ENCODE data around the gene IFITM10.

Gene IFITM10

GRCh38 chr11:1753229-1753928 lies 3.0 kb upstream of the IFITM10 start:
- Histone ChIP-seq H3K4me1 (ENCODE audit: control insufficient read depth, insufficient read depth, low read length) (no peaks in the 10 kb centered on the region; the same call in 1 of the 2 replicates), H3K4me3 (ENCODE audit: low read depth, low read length) (no peak overlapping the region), H3K27ac (ENCODE audit: extremely low read depth, low read depth, low read length) (no peak overlapping the region), H3K9me3 (ENCODE audit: control insufficient read depth, insufficient read depth, low read depth, low read length) (no peaks in the 10 kb centered on the region), H3K36me3 (ENCODE audit: control insufficient read depth in 2 of 2, insufficient read depth in 1 of 2, low read length in 2 of 2) (peaks cover 0 to 63% of the 10 kb centered on the region in 2 experiments; a peak in 1 of 3 replicates)
- POLR2A ChIA-PET = interaction anchor here (0.6 kb wide), 1 partner anchor 21 kb away, joined by 4 read pairs; no protein-coding TSS in a partner anchor
- CTCF ChIA-PET = interaction anchor here (0.6 kb wide), 1 partner anchor 201 kb away, joined by 3 read pairs; no protein-coding TSS in a partner anchor
- TF ChIP-seq ZFHX2 (tag by site-specific recombination; conservative IDR thresholded peaks at IDR 0.05) (peak; percentile 52; the same call in 1 of the 2 replicates), ZNF37A (tag by site-specific recombination; IDR thresholded peaks at IDR 0.05) (no peak), ZNF558 (tag by site-specific recombination; IDR thresholded peaks at IDR 0.05) (no peak), EGR2 (tag by site-specific recombination; IDR thresholded peaks at IDR 0.05; ENCODE audit: low read depth) (peak; percentile 63), ZNF585B (tag by site-specific recombination; IDR thresholded peaks at IDR 0.05) (no peak), ZNF791 (tag by site-specific recombination; IDR thresholded peaks at IDR 0.05) (no peak), ZNF223 (tag by site-specific recombination; IDR thresholded peaks at IDR 0.05) (no peak), ZNF211 (tag by site-specific recombination; IDR thresholded peaks at IDR 0.05; ENCODE audit: low read depth) (no peak), GFI1B (tag by site-specific recombination; IDR thresholded peaks at IDR 0.05) (no peak), PRDM1 (tag by site-specific recombination; IDR thresholded peaks at IDR 0.05) (no peak), REPIN1 (tag by site-specific recombination; IDR thresholded peaks at IDR 0.05; ENCODE audit: low read depth) (no peak), SCRT2 (tag by site-specific recombination; IDR thresholded peaks at IDR 0.05) (peak; percentile 80), ZNF202 (tag by site-specific recombination; IDR thresholded peaks at IDR 0.05; ENCODE audit: borderline replicate concordance) (no peak)
- TF ChIP-seq, protein P1, sequence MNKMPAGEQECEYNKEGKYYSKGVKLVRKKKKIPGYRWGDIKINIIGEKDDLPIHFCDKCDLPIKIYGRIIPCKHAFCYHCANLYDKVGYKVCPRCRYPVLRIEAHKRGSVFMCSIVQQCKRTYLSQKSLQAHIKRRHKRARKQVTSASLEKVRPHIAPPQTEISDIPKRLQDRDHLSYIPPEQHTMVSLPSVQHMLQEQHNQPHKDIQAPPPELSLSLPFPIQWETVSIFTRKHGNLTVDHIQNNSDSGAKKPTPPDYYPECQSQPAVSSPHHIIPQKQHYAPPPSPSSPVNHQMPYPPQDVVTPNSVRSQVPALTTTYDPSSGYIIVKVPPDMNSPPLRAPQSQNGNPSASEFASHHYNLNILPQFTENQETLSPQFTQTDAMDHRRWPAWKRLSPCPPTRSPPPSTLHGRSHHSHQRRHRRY (tag by site-specific recombination; IDR thresholded peaks at IDR 0.05) = no peak
- TF ChIP-seq, protein P2, sequence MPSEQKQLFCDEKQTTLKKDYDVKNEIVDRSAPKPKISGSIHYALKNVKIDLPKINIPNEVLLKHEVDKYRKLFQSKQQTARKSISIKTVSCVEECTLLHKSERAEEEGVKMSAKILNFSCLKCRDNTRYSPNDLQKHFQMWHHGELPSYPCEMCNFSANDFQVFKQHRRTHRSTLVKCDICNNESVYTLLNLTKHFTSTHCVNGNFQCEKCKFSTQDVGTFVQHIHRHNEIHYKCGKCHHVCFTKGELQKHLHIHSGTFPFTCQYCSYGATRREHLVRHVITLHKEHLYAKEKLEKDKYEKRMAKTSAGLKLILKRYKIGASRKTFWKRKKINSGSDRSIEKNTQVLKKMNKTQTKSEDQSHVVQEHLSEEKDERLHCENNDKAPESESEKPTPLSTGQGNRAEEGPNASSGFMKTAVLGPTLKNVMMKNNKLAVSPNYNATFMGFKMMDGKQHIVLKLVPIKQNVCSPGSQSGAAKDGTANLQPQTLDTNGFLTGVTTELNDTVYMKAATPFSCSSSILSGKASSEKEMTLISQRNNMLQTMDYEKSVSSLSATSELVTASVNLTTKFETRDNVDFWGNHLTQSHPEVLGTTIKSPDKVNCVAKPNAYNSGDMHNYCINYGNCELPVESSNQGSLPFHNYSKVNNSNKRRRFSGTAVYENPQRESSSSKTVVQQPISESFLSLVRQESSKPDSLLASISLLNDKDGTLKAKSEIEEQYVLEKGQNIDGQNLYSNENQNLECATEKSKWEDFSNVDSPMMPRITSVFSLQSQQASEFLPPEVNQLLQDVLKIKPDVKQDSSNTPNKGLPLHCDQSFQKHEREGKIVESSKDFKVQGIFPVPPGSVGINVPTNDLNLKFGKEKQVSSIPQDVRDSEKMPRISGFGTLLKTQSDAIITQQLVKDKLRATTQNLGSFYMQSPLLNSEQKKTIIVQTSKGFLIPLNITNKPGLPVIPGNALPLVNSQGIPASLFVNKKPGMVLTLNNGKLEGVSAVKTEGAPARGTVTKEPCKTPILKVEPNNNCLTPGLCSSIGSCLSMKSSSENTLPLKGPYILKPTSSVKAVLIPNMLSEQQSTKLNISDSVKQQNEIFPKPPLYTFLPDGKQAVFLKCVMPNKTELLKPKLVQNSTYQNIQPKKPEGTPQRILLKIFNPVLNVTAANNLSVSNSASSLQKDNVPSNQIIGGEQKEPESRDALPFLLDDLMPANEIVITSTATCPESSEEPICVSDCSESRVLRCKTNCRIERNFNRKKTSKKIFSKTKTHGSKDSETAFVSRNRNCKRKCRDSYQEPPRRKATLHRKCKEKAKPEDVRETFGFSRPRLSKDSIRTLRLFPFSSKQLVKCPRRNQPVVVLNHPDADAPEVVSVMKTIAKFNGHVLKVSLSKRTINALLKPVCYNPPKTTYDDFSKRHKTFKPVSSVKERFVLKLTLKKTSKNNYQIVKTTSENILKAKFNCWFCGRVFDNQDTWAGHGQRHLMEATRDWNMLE (tag by site-specific recombination; conservative IDR thresholded peaks at IDR 0.05; ENCODE audit: low read depth) = no peak

- H3K36me3 ChIP-seq (ENCODE audit: control insufficient read depth in 2 of 2, insufficient read depth in 1 of 2, low read length in 2 of 2) = peaks cover 0 to 57% of the 10 kb centered on the region in 2 experiments; a peak in 1 of 3 replicates
- TF ChIP-seq YY2 (tag by site-specific recombination; IDR thresholded peaks at IDR 0.05) (no peak), SCRT2 (tag by site-specific recombination; IDR thresholded peaks at IDR 0.05) (no peak), BCL11A (tag by site-specific recombination; IDR thresholded peaks at IDR 0.05; ENCODE audit: low read depth) (no peak), ZNF544 (tag by site-specific recombination; IDR thresholded peaks at IDR 0.05) (no peak)
- TF ChIP-seq, protein P3, sequence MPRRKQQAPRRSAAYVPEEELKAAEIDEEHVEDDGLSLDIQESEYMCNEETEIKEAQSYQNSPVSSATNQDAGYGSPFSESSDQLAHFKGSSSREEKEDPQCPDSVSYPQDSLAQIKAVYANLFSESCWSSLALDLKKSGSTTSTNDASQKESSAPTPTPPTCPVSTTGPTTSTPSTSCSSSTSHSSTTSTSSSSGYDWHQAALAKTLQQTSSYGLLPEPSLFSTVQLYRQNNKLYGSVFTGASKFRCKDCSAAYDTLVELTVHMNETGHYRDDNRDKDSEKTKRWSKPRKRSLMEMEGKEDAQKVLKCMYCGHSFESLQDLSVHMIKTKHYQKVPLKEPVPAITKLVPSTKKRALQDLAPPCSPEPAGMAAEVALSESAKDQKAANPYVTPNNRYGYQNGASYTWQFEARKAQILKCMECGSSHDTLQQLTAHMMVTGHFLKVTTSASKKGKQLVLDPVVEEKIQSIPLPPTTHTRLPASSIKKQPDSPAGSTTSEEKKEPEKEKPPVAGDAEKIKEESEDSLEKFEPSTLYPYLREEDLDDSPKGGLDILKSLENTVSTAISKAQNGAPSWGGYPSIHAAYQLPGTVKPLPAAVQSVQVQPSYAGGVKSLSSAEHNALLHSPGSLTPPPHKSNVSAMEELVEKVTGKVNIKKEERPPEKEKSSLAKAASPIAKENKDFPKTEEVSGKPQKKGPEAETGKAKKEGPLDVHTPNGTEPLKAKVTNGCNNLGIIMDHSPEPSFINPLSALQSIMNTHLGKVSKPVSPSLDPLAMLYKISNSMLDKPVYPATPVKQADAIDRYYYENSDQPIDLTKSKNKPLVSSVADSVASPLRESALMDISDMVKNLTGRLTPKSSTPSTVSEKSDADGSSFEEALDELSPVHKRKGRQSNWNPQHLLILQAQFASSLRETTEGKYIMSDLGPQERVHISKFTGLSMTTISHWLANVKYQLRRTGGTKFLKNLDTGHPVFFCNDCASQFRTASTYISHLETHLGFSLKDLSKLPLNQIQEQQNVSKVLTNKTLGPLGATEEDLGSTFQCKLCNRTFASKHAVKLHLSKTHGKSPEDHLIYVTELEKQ (tag by site-specific recombination; IDR thresholded peaks at IDR 0.05; ENCODE audit: borderline replicate concordance) = no peak
- no peak overlapping the region for H3K27ac ChIP-seq (ENCODE audit: extremely low read depth, low read depth, low read length)
- POLR2A ChIA-PET = no interaction called here
- CTCF ChIA-PET = interaction anchor here (0.5 to 0.6 kb wide), 2 partner anchors 79 to 201 kb away, joined by 3 read pairs; no protein-coding TSS in a partner anchor
- H3K4me1 ChIP-seq (ENCODE audit: control insufficient read depth, insufficient read depth, low read length) = no peaks in the 10 kb centered on the region; the same call in 1 of the 2 replicates
- H3K4me3 ChIP-seq (ENCODE audit: low read depth, low read length) = no peak overlapping the region
- no peaks in the 10 kb centered on the region for H3K9me3 ChIP-seq (ENCODE audit: control insufficient read depth, insufficient read depth, low read depth, low read length)
Measured at GRCh38 chr11:1752907-1753228, 2.5 kb upstream of the IFITM10 start.

Data from HEK293 (cell line).